Colon (tissue), 2 donors: Measurements from ENCODE around the gene ITGB1BP2.
A peak's percentile ranks its signal among the peaks of the same experiment; 100 is the strongest.
"Not testable (repeated sequence)": the region's sequence is repeated elsewhere in the genome, so short reads cannot be mapped to it uniquely, and the experiment has no call there.

Experiments used
- FAIRE-seq: peaks from 2 replicates; lab custom pipeline; 2012; peaks lifted over from hg19 to GRCh38; lab: Jason Lieb, UNC
- donor health status: control.
- donor health status: control.

The ITGB1BP2 gene

GRCh38 chrX:71301195-71301924 is at the start of gene ITGB1BP2:
Gene ITGB1BP2, plus strand, starts transcription at chrX:71301750. Its CDS starts 57 bp downstream, at chrX:71301807.
- no peak for FAIRE-seq

- FAIRE-seq: no peak
Measured at GRCh38 chrX:71252221-71252620, 49.3 kb upstream of the ITGB1BP2 start.

GRCh38 chrX:71253253-71254091 is 48.1 kb upstream of the ITGB1BP2 start:
- no peak for FAIRE-seq

- no peak for FAIRE-seq
Measured at GRCh38 chrX:71254092-71254963, 47.2 kb upstream of the ITGB1BP2 start, which contains the start of gene ZMYM3. Gene ZMYM3, minus strand, starts transcription at chrX:71254140. Its CDS starts 885 bp downstream, at chrX:71253255.

GRCh38 chrX:71256051-71256450 is 45.5 kb upstream of the ITGB1BP2 start:
- no peak for FAIRE-seq

GRCh38 chrX:71256856-71257255 is 44.7 kb upstream of the ITGB1BP2 start:
- no peak for FAIRE-seq

- not testable (repeated sequence) for FAIRE-seq
Measured at GRCh38 chrX:71268624-71269023, 32.9 kb upstream of the ITGB1BP2 start.

GRCh38 chrX:71269801-71270395 is 31.7 kb upstream of the ITGB1BP2 start:
- FAIRE-seq: no peak

GRCh38 chrX:71272313-71272712 is 29.2 kb upstream of the ITGB1BP2 start:
- FAIRE-seq: not testable (repeated sequence)

- not testable (repeated sequence) for FAIRE-seq
Measured at GRCh38 chrX:71281300-71281699, 20.2 kb upstream of the ITGB1BP2 start.

- FAIRE-seq: no peak
Measured at GRCh38 chrX:71282514-71283402, 18.8 kb upstream of the ITGB1BP2 start.

- no peak for FAIRE-seq
Measured at GRCh38 chrX:71283403-71284143, 18.0 kb upstream of the ITGB1BP2 start, which contains the start of gene NONO. Gene NONO, plus strand, starts transcription at chrX:71283635. Its CDS starts 7,003 bp downstream, at chrX:71290638.

- peak; percentile 86 for FAIRE-seq
Measured at GRCh38 chrX:71285929-71286328, 15.6 kb upstream of the ITGB1BP2 start.

GRCh38 chrX:71291381-71291780 is 10.2 kb upstream of the ITGB1BP2 start:
- FAIRE-seq: no peak

- FAIRE-seq: no peak
Measured at GRCh38 chrX:71292669-71293365, 8.7 kb upstream of the ITGB1BP2 start.

GRCh38 chrX:71296806-71297205 is 4.7 kb upstream of the ITGB1BP2 start:
- no peak for FAIRE-seq

- FAIRE-seq: no peak
Measured at GRCh38 chrX:71298119-71298518, 3.4 kb upstream of the ITGB1BP2 start.

- not testable (repeated sequence) for FAIRE-seq
Measured at GRCh38 chrX:71300064-71300463, 1.5 kb upstream of the ITGB1BP2 start.

GRCh38 chrX:71300495-71300894 is 1.1 kb upstream of the ITGB1BP2 start:
- not testable (repeated sequence) for FAIRE-seq
